HL-60 (cell line): Measurements from ENCODE around the gene SELENBP1.
A peak's percentile ranks its signal among the peaks of the same experiment; 100 is the strongest.

Experiments
- DNase-seq, 2 experiments: peaks; one replicate each; pipeline ENCODE4 v3.0.0-alpha.2; 2010 to 2020; ENCODE audit warnings: low read depth in 1 of 2, low spot score in 1 of 2
- H3K27ac ChIP-seq: fragments of 250-450 bp; sonication (Bioruptor Pico); replicated peaks from 2 replicates; pipeline ENCODE4 v1.5.1; 2020; ENCODE audit warnings: mild to moderate bottlenecking, moderate library complexity
- H3K27me3 ChIP-seq: fragments of 250-450 bp; sonication (Bioruptor Pico); 2 replicates; pipeline ENCODE4 v1.5.1; 2021; ENCODE audit warnings: mild to moderate bottlenecking, moderate library complexity; ENCODE audit not compliant: insufficient read depth, poor library complexity, severe bottlenecking
- H3K4me3 ChIP-seq: replicated peaks from 2 replicates; pipeline ENCODE4 v1.5.1; 2011; ENCODE audit warnings: mild to moderate bottlenecking, control low read depth, low read length; ENCODE audit not compliant: insufficient read depth
- CTCF ChIP-seq: IDR thresholded peaks from one replicate; pipeline ENCODE4 v1.5.1; 2011; ENCODE audit warnings: low read length, control low read depth, inconsistent platforms; ENCODE audit not compliant: insufficient read depth
- GABPA ChIP-seq: IDR thresholded peaks from 2 replicates; pipeline ENCODE4 v1.6.1; 2012; ENCODE audit warnings: low read depth
- POLR2AphosphoS5 ChIP-seq: IDR thresholded peaks from 2 replicates; pipeline ENCODE4 v1.6.1; 2012; ENCODE audit warnings: low read depth
- SPI1 ChIP-seq: IDR thresholded peaks from 2 replicates; pipeline ENCODE4 v1.6.1; 2012; ENCODE audit warnings: low read depth, mild to moderate bottlenecking, borderline replicate concordance
- TF ChIP-seq, protein P1 (sequence below): IDR thresholded peaks from 2 replicates; pipeline ENCODE4 v1.6.1; 2012; ENCODE audit warnings: low read depth; ENCODE audit not compliant: insufficient replicate concordance

SELENBP1 gene

GRCh38 chr1:151334822-151335221 lies 37.7 kb downstream of the SELENBP1 start:
- no peak overlapping the region for H3K27ac ChIP-seq
- no peaks in the 10 kb centered on the region for H3K27me3 ChIP-seq
- TF ChIP-seq, protein P1, sequence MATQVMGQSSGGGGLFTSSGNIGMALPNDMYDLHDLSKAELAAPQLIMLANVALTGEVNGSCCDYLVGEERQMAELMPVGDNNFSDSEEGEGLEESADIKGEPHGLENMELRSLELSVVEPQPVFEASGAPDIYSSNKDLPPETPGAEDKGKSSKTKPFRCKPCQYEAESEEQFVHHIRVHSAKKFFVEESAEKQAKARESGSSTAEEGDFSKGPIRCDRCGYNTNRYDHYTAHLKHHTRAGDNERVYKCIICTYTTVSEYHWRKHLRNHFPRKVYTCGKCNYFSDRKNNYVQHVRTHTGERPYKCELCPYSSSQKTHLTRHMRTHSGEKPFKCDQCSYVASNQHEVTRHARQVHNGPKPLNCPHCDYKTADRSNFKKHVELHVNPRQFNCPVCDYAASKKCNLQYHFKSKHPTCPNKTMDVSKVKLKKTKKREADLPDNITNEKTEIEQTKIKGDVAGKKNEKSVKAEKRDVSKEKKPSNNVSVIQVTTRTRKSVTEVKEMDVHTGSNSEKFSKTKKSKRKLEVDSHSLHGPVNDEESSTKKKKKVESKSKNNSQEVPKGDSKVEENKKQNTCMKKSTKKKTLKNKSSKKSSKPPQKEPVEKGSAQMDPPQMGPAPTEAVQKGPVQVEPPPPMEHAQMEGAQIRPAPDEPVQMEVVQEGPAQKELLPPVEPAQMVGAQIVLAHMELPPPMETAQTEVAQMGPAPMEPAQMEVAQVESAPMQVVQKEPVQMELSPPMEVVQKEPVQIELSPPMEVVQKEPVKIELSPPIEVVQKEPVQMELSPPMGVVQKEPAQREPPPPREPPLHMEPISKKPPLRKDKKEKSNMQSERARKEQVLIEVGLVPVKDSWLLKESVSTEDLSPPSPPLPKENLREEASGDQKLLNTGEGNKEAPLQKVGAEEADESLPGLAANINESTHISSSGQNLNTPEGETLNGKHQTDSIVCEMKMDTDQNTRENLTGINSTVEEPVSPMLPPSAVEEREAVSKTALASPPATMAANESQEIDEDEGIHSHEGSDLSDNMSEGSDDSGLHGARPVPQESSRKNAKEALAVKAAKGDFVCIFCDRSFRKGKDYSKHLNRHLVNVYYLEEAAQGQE = no peak
- TF ChIP-seq GABPA (no peak), SPI1 (no peak), CTCF (no peak), POLR2AphosphoS5 (no peak)

DNA sequence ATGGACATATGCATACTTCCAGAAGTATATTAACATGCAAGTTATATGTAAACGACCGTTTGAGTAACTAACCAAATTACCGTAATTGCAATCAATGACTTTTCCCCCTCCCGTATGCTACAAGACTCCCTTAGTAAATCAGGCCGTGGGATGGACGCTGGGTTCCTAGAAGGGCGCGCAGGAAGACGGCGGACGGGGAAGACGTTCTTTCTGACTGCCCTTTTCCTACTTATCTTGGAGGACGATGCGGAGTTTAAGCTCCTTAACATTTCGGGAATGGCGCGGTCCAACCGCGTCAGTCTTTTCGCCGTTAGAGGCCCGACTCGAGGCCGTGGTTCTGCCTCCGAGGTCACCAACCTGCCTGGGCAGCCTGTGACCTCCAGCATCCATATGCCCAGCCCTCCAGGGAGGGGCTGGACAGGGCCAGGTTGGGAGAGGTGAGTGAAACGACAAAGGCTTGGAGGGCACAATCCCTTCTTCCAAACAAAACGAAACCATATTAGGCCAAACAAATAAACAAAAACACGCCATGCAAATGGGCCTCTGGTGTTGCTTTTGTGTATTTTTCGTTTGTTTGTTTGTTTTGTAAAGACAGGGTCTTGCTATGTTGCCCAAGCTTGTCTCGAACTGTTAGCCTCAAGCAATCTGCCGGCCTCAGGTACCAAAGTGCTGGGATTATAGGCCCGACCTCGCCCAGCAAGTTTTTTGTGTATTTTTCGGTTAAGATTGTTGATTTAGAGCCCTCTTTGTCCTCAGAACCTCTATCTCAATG lies 44.4 kb downstream of the SELENBP1 start:
- no peaks in the 10 kb centered on the region for H3K27me3 ChIP-seq
- peak overlapping the region; percentile 35 for H3K4me3 ChIP-seq
- peak overlapping the region; percentile 97 for H3K27ac ChIP-seq
- TF ChIP-seq GABPA (no peak), SPI1 (no peak), CTCF (no peak)
- TF ChIP-seq, protein P1 = no peak
- DNase-seq = no peak

More at GRCh38 chr1:151334822-151335221, 37.7 kb downstream of the SELENBP1 start:
- no peak overlapping the region for H3K4me3 ChIP-seq
- no peak for DNase-seq

DNA sequence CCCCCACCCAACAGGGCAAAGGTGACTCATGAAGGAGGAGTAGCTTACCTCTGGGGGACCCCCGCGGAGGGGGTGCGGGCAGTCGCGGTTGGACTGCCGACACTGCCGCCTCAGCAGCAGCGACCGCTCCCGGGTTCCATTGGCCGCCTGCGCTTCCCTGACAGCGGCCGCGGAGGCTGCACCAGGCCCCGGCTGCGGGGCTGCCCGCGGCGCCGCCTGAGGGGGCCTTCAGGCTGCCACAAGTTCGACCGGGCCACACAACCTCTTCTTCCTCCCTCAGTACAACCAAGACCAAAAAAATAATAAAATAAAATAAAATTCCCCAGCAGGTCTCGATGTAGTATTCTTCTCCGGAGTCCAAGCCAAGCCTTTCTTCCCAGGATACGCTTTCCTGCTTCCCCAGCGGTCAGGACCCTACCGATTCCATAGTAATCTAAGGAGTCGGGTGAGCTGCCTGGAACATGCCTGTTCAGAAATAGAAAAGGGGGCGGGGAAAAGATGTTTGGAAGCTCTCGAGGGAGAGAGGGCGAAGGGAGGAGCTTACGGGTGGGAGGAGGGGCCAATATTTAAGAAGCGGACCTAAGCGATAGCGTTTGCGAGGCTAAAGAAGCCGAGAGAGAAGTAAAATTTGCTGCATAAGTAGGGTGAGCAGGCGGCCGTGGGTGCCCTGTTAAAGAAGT lies 45.1 kb downstream of the SELENBP1 start, which contains the start of gene PI4KB:
TSS of gene PI4KB (minus strand) at position 194 of the 680 bp plus-strand sequence. CDS start 10,935 bp downstream, outside the sequence.
- H3K27me3 ChIP-seq = no peaks in the 10 kb centered on the region
- peak; percentile 91 to 98 for DNase-seq
- H3K27ac ChIP-seq = peak within 1 kb of the TSS; percentile 97
- H3K4me3 ChIP-seq = peak within 1 kb of the TSS; percentile 70
- TF ChIP-seq SPI1 = no peak; the same call in 1 of the 2 replicates
- TF ChIP-seq CTCF = no peak
- TF ChIP-seq GABPA = no peak
- TF ChIP-seq, protein P1 = peak; percentile 20
- peak; percentile 32; the same call in 1 of the 2 replicates for TF ChIP-seq POLR2AphosphoS5
